WTC11 (cell line): ENCODE measurements around the gene RBM26. TPM values are rescaled to one million over a fixed set of nuclear protein-coding genes. Genes with fewer than 3 reads are reported as not detected.
A peak's percentile ranks its signal among the peaks of the same experiment; 100 is the strongest.

ENCODE experiments used
- ATAC-seq: fragments of 200-7000 bp; cut with Tn5 transposase; 2 replicates; pipeline ENCODE4 v1.10.0; 2021; ENCODE audit warnings: mild to moderate bottlenecking, moderate library complexity
- CTCF ChIA-PET: fragments of 300-600 bp; sonication (Branson Sonifier 250); formaldehyde crosslinking; loops from one replicate; lab custom pipeline; 2021; ENCODE audit warnings: antibody characterized with exemption; lab: Charles Lee
- POLR2A ChIA-PET: fragments of 350-600 bp; sonication (Branson Sonifier 250); formaldehyde crosslinking; loops from one replicate; lab custom pipeline; 2021; ENCODE audit warnings: antibody characterized with exemption; lab: Charles Lee
- DNase-seq: peaks from one replicate; pipeline ENCODE4 v3.0.0; 2021; ENCODE audit warnings: low spot score
- H3K27ac Mint-ChIP-seq: 2 replicates; pipeline ENCODE4 v1.8.0; 2021; ENCODE audit warnings: mixed read lengths
- H3K27me3 Mint-ChIP-seq: 2 replicates; pipeline ENCODE4 v1.8.0; 2021; ENCODE audit warnings: low read depth, mild to moderate bottlenecking, moderate library complexity, mixed read lengths
- H3K36me3 Mint-ChIP-seq: 2 replicates; pipeline ENCODE4 v1.8.0; 2021; ENCODE audit warnings: mixed read lengths
- H3K4me1 Mint-ChIP-seq: 2 replicates; pipeline ENCODE4 v1.8.0; 2022; ENCODE audit warnings: mixed read lengths
- H3K4me3 Mint-ChIP-seq: 2 replicates; pipeline ENCODE4 v1.8.0; 2021; ENCODE audit warnings: mild to moderate bottlenecking, moderate library complexity, mixed read lengths
- H3K9me3 Mint-ChIP-seq: 2 replicates; pipeline ENCODE4 v1.8.0; 2021; ENCODE audit warnings: mixed read lengths
- ATF6 ChIP-seq: sonication (generic); formaldehyde crosslinking; IDR thresholded peaks from 2 replicates; pipeline ENCODE4 v1.8.1; 2023; ENCODE audit warnings: mild to moderate bottlenecking, missing genetic modification reagents
- CDX4 ChIP-seq: fragments of 250-450 bp; sonication (Bioruptor Pico); IDR thresholded peaks from 2 replicates; pipeline ENCODE4 v1.9.0; 2021; ENCODE audit warnings: moderate library complexity, mild to moderate bottlenecking, inconsistent platforms, borderline replicate concordance
- CREM ChIP-seq: sonication (generic); formaldehyde crosslinking; IDR thresholded peaks from 2 replicates; pipeline ENCODE4 v1.8.1; 2022; ENCODE audit warnings: mild to moderate bottlenecking, missing genetic modification reagents, moderate library complexity
- GRHL2 ChIP-seq: fragments of 250-450 bp; sonication (Bioruptor Pico); IDR thresholded peaks from 2 replicates; pipeline ENCODE4 v1.8.0; 2022; ENCODE audit warnings: mild to moderate bottlenecking, moderate library complexity; ENCODE audit not compliant: insufficient replicate concordance, severe bottlenecking
- IRF2 ChIP-seq: sonication (generic); formaldehyde crosslinking; IDR thresholded peaks from 2 replicates; pipeline ENCODE4 v1.8.0; 2022; ENCODE audit warnings: low read depth, missing genetic modification reagents, borderline replicate concordance
- JUN ChIP-seq: sonication (generic); formaldehyde crosslinking; IDR thresholded peaks from 2 replicates; pipeline ENCODE4 v1.8.0; 2023; ENCODE audit warnings: mild to moderate bottlenecking, missing genetic modification reagents
- KAT7 ChIP-seq: sonication (generic); formaldehyde crosslinking; IDR thresholded peaks from 2 replicates; pipeline ENCODE4 v1.8.1; 2023; ENCODE audit warnings: missing genetic modification reagents, mild to moderate bottlenecking, borderline replicate concordance
- MXD4 ChIP-seq: fragments of 250-450 bp; sonication (Bioruptor Pico); IDR thresholded peaks from 2 replicates; pipeline ENCODE4 v1.8.0; 2021; ENCODE audit warnings: mild to moderate bottlenecking, moderate library complexity, borderline replicate concordance
- SMAD3 ChIP-seq: sonication (generic); formaldehyde crosslinking; IDR thresholded peaks from 2 replicates; pipeline ENCODE4 v1.8.0; 2022; ENCODE audit warnings: missing genetic modification reagents, mild to moderate bottlenecking, borderline replicate concordance
- SOX15 ChIP-seq: fragments of 250-450 bp; sonication (Bioruptor Pico); IDR thresholded peaks from 2 replicates; pipeline ENCODE4 v1.9.0; 2021; ENCODE audit warnings: mild to moderate bottlenecking
- ZNF138 ChIP-seq: sonication (generic); formaldehyde crosslinking; conservative IDR thresholded peaks from 2 replicates; pipeline ENCODE4 v1.8.1; 2022; ENCODE audit warnings: mild to moderate bottlenecking, moderate library complexity, missing genetic modification reagents
- ZNF263 ChIP-seq: sonication (generic); formaldehyde crosslinking; IDR thresholded peaks from 2 replicates; pipeline ENCODE4 v1.8.1; 2022; ENCODE audit warnings: low read depth, mild to moderate bottlenecking, moderate library complexity, missing genetic modification reagents
- ZNF281 ChIP-seq: sonication (generic); formaldehyde crosslinking; IDR thresholded peaks from 2 replicates; pipeline ENCODE4 v1.8.0; 2023; ENCODE audit warnings: mild to moderate bottlenecking, missing genetic modification reagents
- ZNF423 ChIP-seq: fragments of 250-450 bp; sonication (Bioruptor Pico); IDR thresholded peaks from 2 replicates; pipeline ENCODE4 v2.1.2; 2022; ENCODE audit warnings: mild to moderate bottlenecking, moderate library complexity
- ZNF512 ChIP-seq: sonication (generic); formaldehyde crosslinking; IDR thresholded peaks from 2 replicates; pipeline ENCODE4 v1.8.1; 2022; ENCODE audit warnings: missing genetic modification reagents, borderline replicate concordance
- total RNA-seq: library from RNA; stranded (reverse); gene quantifications from 3 replicates; pipeline ENCODE4 v1.2.3, GENCODE V29; 2021

The RBM26 gene
- total RNA-seq, 1 experiment from 2014 or later, result 64.1 TPM

- no peak overlapping the region for H3K4me3 Mint-ChIP-seq
- CTCF ChIA-PET, result interaction anchor here (0.6 to 1.1 kb wide), 5 partner anchors 8 to 324 kb away, joined by 3 to 8 read pairs (median 3); no protein-coding TSS in a partner anchor
- ATAC-seq, result peak; percentile 73
- H3K9me3 Mint-ChIP-seq, result peaks cover 5% of the 10 kb centered on the region
- no peak for TF ChIP-seq ATF6 (CRISPR knock-in tag)
- no peak for TF ChIP-seq SOX15 (CRISPR knock-in tag)
- TF ChIP-seq ZNF138 (CRISPR knock-in tag), result no peak
- TF ChIP-seq ZNF423 (CRISPR knock-in tag), result no peak
- no peak for TF ChIP-seq MXD4 (CRISPR knock-in tag)
- H3K36me3 Mint-ChIP-seq, result no peaks in the 10 kb centered on the region; the same call in 1 of the 2 replicates
- peaks cover 3% of the 10 kb centered on the region; the same call in 1 of the 2 replicates for H3K27me3 Mint-ChIP-seq
- H3K4me1 Mint-ChIP-seq, result peaks cover 4% of the 10 kb centered on the region
- POLR2A ChIA-PET, result no interaction called here
- DNase-seq, result no peak
- H3K27ac Mint-ChIP-seq, result no peak overlapping the region
Observed at GRCh38 chr13:79295906-79296706, 109.9 kb downstream of the RBM26 start.

- Mint-ChIP-seq H3K27ac (peak overlapping the region; percentile 58), H3K4me3 (no peak overlapping the region), H3K4me1 (peaks cover 39% of the 10 kb centered on the region), H3K27me3 (no peaks in the 10 kb centered on the region), H3K9me3 (peaks cover 5% of the 10 kb centered on the region; the same call in 1 of the 2 replicates), H3K36me3 (no peaks in the 10 kb centered on the region; the same call in 1 of the 2 replicates)
- TF ChIP-seq ZNF263, result no peak
- 0 out of 2 replicates have a peak, but pooled peaks have one; percentile 54 for TF ChIP-seq ZNF512 (CRISPR knock-in tag)
- no peak for ATAC-seq
- DNase-seq, result no peak
- ChIA-PET CTCF (no interaction called here), POLR2A (no interaction called here)
Observed at GRCh38 chr13:79290595-79291244, 115.3 kb downstream of the RBM26 start.

GRCh38 chr13:79289571-79289970, 116.5 kb downstream of the RBM26 start:
- DNase-seq (no peak), ATAC-seq (no peak)
- Mint-ChIP-seq H3K9me3 (peaks cover 12% of the 10 kb centered on the region), H3K36me3 (peaks cover 4% of the 10 kb centered on the region), H3K4me1 (peaks cover 46% of the 10 kb centered on the region), H3K4me3 (no peak overlapping the region), H3K27ac (no peak overlapping the region), H3K27me3 (no peaks in the 10 kb centered on the region)
- ChIA-PET POLR2A (no interaction called here), CTCF (no interaction called here)
- TF ChIP-seq CDX4 (no peak), KAT7 (no peak), IRF2 (CRISPR knock-in tag) (no peak), ZNF281 (CRISPR knock-in tag) (no peak), CREM (no peak), SMAD3 (no peak), GRHL2 (no peak), JUN (CRISPR knock-in tag) (no peak)
